GM12801 (cell line): ENCODE data around the gene GNAT1.

Experiments
- CTCF ChIP-seq: IDR thresholded peaks from one replicate; pipeline ENCODE4 v1.5.1; 2011; ENCODE audit warnings: control low read depth; ENCODE audit not compliant: insufficient read length; ENCODE audit errors: extremely low read depth

GNAT1 gene

GRCh38 chr3:50221411-50222168, 30.2 kb downstream of the GNAT1 start:
- TF ChIP-seq CTCF, result no peak

GRCh38 chr3:50222169-50222528, 30.7 kb downstream of the GNAT1 start:
- no peak for TF ChIP-seq CTCF

- TF ChIP-seq CTCF, result no peak
Observed at GRCh38 chr3:50224639-50225038, 33.2 kb downstream of the GNAT1 start.

GRCh38 chr3:50226888-50227389, 35.5 kb downstream of the GNAT1 start:
- TF ChIP-seq CTCF, result no peak

- TF ChIP-seq CTCF, result no peak
Observed at GRCh38 chr3:50227390-50228183, 36.2 kb downstream of the GNAT1 start.

- TF ChIP-seq CTCF, result no peak
Observed at GRCh38 chr3:50229490-50229889, 38.1 kb downstream of the GNAT1 start.

GRCh38 chr3:50230104-50230793, 38.8 kb downstream of the GNAT1 start:
- TF ChIP-seq CTCF, result no peak
